Measurements from ENCODE around the gene SLC5A1. TPM values are rescaled to one million over a fixed set of nuclear protein-coding genes. Genes with fewer than 3 reads are reported as not detected.

SLC5A1 gene
- total and polyA plus RNA-seq, 2 experiments from 2014 or later: 0.03 TPM; not detected in 1

GRCh38 chr22:32088084-32088483 is 45.0 kb downstream of the SLC5A1 start (continued):
- TF ChIP-seq JUNB (IDR thresholded peaks at IDR 0.05; ENCODE audit: unreplicated experiment) (no peak), CTCF (conservative IDR thresholded peaks at IDR 0.05; ENCODE audit: low read depth in 2 of 2) (no peak), EZH2phosphoT487 (IDR thresholded peaks at IDR 0.05; ENCODE audit: unreplicated experiment) (no peak), POLR2AphosphoS5 (IDR thresholded peaks at IDR 0.05; ENCODE audit: low read depth) (no peak), NANOG (IDR thresholded peaks at IDR 0.05; ENCODE audit: borderline replicate concordance) (no peak), STAT1 (IDR thresholded peaks at IDR 0.05; ENCODE audit: unreplicated experiment) (no peak), ETS1 (IDR thresholded peaks at IDR 0.05) (no peak)

GRCh38 chr22:32097018-32097417 is 54.0 kb downstream of the SLC5A1 start:
- H3K4me3 ChIP-seq: no peak overlapping the region
- H3K79me2 ChIP-seq (replicated peaks; ENCODE audit: insufficient read depth): no peaks in the 10 kb centered on the region
- ATAC-seq (no peak), DNase-seq (ENCODE audit: low spot score) (no peak)
- no peaks in the 10 kb centered on the region for H3K36me3 ChIP-seq (ENCODE audit: insufficient read depth)
- H4K20me1 ChIP-seq (replicated peaks; ENCODE audit: insufficient read depth): no peaks in the 10 kb centered on the region; the same call in 1 of the 2 replicates
- Mint-ChIP-seq H3K27ac (no peak overlapping the region), H3K27me3 (ENCODE audit: insufficient read depth, low read depth, poor library complexity) (no peaks in the 10 kb centered on the region), H3K36me3 (ENCODE audit: low read depth) (no peaks in the 10 kb centered on the region), H3K9me3 (no peaks in the 10 kb centered on the region), H3K4me1 (no peaks in the 10 kb centered on the region), H3K4me3 (no peak overlapping the region)
- no peaks in the 10 kb centered on the region for H3F3A ChIP-seq (replicated peaks; ENCODE audit: low read depth)
- no peak overlapping the region for H2AFZ ChIP-seq
- H3K9me2 ChIP-seq (ENCODE audit: insufficient read depth): no peaks in the 10 kb centered on the region
- no peak overlapping the region for H3K27ac ChIP-seq (ENCODE audit: low read depth)
- no peaks in the 10 kb centered on the region for H3K4me1 ChIP-seq (ENCODE audit: insufficient read depth)
- H3K27me3 ChIP-seq (ENCODE audit: insufficient read depth): peaks cover 8% of the 10 kb centered on the region; the same call in 1 of the 2 replicates
- H3K4me2 ChIP-seq: no peak overlapping the region
- TF ChIP-seq EZH2phosphoT487 (IDR thresholded peaks at IDR 0.05; ENCODE audit: unreplicated experiment) (no peak), ZNF114 (CRISPR knock-in tag; IDR thresholded peaks at IDR 0.05) (no peak), ZNF462 (CRISPR knock-in tag; IDR thresholded peaks at IDR 0.05) (no peak), JUNB (IDR thresholded peaks at IDR 0.05; ENCODE audit: unreplicated experiment) (no peak), CREB1 (CRISPR knock-in tag; IDR thresholded peaks at IDR 0.05; ENCODE audit: low read depth) (no peak), ETS1 (IDR thresholded peaks at IDR 0.05) (no peak), CTCF (conservative IDR thresholded peaks at IDR 0.05; ENCODE audit: low read depth in 2 of 2) (no peak), POLR2AphosphoS5 (IDR thresholded peaks at IDR 0.05; ENCODE audit: low read depth) (no peak), STAT1 (IDR thresholded peaks at IDR 0.05; ENCODE audit: unreplicated experiment) (no peak), EZH2 (IDR thresholded peaks at IDR 0.05; ENCODE audit: low read depth, unreplicated experiment) (no peak), NANOG (IDR thresholded peaks at IDR 0.05; ENCODE audit: borderline replicate concordance) (no peak)

Data from GM23338 (cell line).